HG03432 (cell line): ENCODE data around the gene OR10AD1.
A peak's percentile ranks its signal among the peaks of the same experiment; 100 is the strongest.

Source experiments
- ATAC-seq: cut with Tn5 transposase; IDR thresholded peaks from one replicate; pipeline ENCODE4 v1.9.1; 2021; ENCODE audit warnings: mild to moderate bottlenecking, moderate library complexity; ENCODE audit not compliant: unreplicated experiment

The OR10AD1 gene

DNA sequence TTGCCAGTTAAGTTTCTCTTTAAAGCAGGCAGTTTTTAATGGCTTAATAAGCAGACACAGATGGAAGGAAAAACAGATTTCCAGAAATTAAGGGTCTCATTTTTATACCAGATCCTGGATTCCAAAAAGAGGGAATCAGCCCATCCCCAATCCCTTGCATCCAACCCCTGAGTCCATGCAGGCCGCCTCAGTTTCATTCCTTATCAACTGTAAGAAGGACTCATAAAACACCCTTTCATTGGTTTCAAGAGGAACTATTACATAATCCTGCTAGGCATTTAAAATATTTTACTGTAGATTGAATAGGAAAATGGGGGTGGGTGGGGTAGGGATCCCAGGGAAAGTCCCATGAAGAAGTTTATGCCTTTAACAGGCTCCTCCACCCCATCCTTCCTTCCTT, 10.2 kb downstream of the OR10AD1 start:
- no peak for ATAC-seq

DNA sequence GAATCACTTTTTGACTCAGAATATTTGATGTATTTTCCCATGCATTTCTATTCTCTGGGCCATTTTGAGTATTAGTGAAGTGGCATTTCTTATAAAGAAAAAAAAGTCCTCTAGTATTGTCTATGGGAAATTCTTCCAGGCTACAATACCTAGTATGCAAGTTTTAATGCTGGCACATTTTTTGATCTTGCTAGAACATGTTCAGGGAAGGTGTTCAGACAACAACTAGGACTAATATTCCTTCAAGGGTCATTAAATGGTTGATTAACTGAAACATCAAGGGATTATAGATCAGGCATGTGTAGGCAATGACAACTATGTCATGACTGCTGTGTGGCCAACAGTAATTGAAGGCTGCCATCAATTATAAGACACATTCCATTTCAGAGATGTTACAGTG, 12.0 kb downstream of the OR10AD1 start:
- ATAC-seq, result no peak

GRCh38 chr12:48189331-48190125, 13.6 kb downstream of the OR10AD1 start:
- peak; percentile 65 for ATAC-seq

DNA sequence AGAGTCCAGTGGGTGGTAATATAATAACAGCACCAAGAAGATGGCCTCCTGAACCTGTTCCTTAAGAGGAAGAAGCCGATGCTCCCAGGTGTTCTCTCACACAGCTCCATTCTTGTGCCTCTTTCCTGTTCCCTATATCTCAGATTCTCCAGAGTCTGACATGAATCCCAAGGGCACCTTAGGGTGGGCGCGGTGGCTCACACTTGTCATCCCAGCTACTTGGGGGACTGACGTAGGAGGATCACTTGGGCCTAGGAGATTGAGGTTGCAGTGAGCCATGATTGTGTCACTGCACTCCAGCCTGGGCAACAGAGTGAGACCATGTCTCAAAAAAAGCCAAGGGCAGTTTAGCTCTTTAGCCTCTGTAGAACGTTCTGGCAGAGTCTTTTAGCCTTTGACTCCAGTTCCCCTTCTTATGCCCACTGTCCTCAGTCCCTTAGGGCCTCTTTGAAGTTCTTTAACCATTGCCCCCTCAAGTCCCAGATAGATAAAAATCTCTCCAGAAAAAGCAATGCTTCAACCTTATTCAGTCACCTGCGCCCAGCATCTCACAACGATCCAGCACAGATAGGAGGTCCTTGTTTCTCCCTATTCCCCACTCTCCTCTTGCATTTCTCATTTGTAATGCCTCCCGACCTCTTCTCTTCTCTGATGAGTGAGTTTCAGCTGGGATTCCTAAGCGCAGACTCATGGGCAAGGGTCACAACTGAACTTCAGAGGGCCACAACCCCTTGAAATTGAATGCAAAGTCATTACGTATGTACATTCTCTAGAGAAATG, 15.0 kb downstream of the OR10AD1 start:
- ATAC-seq, result no peak

DNA sequence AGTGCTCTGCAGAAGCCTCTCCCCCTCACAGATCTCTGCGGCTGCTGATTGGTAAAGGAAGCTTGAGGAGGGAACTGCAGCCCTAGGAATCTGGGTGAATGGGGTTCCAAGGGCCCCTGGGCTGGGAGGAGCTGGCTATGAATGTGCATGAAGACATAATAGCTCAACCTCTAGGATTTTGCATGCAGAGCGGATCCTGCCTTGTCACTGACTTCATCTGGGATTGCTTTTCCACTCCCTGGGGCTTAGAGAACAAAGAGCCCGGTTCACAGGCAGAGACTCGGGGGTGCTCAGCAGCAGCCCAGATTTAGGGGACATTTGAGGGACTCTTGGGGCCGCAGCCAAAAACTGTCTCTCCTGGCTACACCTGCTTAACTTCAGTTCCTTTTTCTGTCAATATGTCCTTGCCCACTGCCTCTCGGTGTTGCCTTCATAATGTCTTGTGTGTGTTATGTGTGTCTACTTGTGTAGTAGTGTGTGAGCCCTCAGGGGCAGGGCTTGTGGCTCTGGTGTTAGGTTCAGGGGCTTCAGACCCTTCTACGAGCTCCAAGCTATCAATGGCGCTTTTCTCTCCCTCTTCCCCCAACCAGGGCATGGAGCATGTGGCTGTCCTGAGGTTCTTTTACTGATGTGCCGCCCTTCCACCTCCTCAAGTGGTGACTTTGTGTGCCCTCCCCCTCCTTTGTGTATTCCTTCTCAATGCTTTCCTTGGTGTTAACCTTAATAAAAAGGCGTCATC, 17.7 kb downstream of the OR10AD1 start:
- no peak for ATAC-seq

- ATAC-seq, result no peak
Measured at GRCh38 chr12:48184549-48184922, 18.6 kb downstream of the OR10AD1 start.

DNA sequence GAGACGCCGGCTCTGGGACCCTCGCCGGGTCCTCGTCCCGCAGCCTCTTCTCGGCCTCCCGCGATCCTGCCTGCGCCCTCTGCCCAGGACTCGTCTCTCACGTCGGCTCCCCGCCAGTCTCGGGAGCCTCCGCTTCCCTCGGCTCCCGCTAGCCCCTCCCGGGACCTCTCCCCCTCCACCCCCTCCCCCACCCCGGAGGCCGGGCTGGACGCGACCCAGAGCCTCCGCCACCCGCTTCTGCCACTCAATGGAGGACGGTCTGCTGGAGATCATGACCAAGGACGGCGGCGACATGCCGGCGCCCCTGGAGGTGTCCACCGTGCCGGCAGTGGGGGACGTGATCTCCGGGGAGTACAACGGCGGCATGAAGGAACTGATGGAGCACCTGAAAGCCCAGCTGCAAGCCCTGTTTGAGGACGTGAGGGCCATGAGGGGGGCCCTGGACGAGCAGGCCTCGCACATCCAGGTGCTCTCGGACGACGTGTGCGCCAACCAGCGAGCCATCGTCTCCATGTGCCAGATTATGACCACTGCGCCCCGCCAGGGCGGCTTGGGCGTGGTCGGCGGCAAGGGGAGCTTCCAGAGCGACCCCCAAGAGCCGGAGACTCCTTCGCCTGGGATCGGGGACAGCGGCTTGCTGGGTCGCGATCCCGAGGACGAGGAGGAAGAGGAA, 19.1 kb downstream of the OR10AD1 start:
- ATAC-seq, result no peak

GRCh38 chr12:48183091-48183875, 19.8 kb downstream of the OR10AD1 start, which contains the start of gene CCDC184:
CCDC184 (plus strand) TSS chr12:48183644; CDS start chr12:48184123, 479 bp downstream.
- peak; percentile 82 for ATAC-seq

- no peak for ATAC-seq
Measured at GRCh38 chr12:48182631-48183030, 20.5 kb downstream of the OR10AD1 start.

DNA sequence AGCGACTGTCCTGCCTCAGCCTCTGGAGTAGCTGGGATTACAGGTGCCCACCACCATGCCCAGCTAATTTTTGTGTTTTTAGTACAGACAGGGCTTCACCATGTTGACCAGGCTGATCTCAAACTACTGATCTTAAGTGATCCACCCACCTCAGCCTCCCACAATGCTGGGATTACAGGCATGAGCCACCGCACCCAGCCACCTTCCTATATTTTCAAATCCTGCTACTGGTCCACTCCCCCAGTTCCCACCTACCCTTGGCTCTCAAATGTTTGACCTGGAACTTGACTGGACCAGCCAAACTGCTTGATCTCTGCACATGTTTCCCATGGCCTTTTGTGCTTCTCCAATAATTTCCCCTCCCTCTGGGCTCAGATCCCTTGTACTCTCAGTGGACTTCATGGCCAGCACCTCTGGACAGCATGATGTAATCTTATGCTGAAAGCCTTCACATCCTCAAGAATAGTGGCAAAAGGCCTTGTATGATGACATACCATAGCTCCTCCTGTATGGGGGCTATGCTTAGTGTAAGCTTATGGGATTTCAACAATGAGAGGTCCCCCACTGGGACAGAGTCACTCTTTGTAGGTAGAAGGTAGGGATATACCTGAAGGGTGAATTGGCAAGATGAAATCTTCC, 22.1 kb downstream of the OR10AD1 start:
- no peak for ATAC-seq

DNA sequence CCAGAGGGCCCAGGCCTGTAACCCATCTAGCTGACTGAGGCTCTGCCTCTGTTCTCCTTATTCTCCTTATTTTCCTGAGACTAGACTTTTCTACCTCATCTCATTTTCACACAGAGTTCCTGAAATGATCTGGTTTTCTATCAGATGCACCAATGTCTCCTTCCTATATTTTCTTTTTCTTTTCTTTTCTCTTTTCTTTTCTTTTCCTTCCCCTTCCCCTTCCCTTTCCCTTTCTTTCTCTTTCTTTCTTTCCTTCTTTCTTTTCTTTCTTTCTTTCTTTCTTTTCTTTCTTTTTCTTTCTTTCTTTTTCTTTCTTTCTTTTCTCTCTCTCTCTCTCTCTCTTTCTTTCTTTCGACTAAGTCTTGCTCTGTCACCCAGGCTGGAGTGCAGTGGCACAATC, 22.7 kb downstream of the OR10AD1 start:
- ATAC-seq, result no peak

- ATAC-seq, result no peak
Measured at GRCh38 chr12:48179466-48179865, 23.6 kb downstream of the OR10AD1 start.

DNA sequence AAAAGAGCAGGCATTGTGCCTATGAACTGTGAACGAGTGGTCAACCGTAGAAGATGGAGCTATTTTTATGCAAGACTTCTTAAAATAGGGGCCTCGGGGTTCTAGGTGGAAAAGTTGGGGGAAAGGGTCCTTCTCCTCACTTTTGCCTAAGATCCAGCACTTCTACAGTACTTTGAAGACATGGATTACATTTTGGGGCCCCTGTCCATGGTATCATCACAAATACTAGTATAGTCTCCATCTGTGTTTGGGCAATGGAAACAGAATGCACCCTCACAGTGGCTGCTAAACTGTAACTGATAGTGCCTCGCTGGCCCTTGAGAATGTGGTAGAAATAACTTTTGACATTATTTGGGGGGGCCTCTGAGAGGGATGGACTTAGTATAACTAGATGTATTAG, 25.1 kb downstream of the OR10AD1 start:
- ATAC-seq, result no peak

- ATAC-seq, result no peak
Measured at GRCh38 chr12:48176417-48176751, 26.7 kb downstream of the OR10AD1 start.

- no peak for ATAC-seq
Measured at GRCh38 chr12:48175613-48176416, 27.3 kb downstream of the OR10AD1 start.

DNA sequence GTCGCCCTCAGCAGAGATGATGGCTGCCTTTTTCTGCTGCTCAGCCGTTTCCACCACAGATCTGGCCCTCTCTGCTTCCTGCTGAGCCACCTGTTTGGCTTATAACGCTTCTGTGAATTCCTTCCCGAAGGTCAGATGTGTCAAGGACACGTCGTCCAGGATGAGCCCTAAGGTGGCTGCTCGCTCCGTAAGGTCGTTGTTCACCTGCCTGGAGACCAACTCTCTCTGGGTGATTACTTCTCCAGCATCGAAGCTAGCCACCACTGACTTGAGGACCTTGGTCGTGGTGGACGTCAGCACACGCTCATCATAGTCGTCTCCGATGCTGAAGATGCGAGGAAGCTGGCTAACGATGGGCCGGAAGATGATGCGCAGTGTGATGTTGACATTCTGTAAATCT, 34.1 kb downstream of the OR10AD1 start:
- no peak for ATAC-seq

DNA sequence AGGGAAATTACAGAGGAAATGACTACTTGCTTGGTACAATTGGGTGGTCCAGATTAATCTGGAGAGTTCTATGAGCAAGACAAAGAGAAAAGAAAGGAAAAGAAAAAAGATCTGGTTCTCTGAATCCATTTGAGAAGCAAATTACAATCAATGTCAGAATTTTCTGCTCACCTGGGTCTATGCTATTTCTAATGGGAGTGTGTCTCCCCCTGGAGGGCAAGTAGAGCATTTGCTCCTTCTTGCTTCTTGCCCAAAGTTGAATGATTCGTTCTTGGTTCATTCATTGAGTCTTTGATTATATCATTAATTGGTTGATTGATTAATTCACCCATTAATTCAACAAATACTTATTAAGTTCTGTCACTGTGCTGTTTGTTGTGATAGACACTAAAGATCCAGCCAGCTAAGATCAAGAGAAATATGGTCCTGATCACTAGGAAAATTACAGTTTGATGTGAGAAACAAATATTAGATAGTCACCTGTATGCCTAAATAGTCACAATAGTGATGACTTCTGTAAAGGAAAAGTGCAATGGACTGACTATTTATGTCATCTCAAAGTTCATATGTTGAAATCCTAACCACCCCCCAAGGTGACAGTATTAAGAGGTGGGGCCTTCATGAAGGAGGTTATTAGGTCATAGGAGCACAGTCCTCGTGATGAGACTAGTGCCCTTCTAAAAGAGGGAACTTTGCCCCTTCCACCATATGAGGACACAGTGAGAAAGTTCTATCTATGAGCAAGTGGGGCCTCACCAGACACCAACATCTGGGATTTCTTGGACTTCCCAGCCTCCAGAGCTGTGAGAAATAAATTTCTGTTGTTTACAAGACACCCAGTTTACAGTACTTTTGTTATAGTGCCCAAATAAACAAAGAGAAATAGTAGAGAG, 37.8 kb downstream of the OR10AD1 start:
- no peak for ATAC-seq

DNA sequence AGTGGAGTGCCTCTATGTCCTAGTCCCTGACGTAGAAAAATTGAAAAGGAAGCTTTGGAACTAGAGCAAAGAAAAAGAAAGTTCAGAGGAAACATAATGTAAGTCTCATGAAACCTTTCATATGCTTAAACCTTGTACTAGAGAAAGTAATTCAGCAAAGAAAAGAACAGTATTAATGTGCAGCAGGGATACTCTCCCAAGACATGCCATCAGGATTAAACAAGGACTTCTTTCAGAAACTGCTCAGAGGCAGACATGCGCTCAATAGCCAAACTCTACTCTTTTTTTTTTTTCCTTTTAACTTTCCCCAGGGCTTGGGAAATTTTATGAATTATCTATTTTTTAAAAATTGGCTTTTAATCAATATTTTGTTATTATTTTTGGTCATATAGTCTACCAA, 38.6 kb downstream of the OR10AD1 start:
- no peak for ATAC-seq
